ENCODE results near the gene TP53I3. TPM values are rescaled to one million over a fixed set of nuclear protein-coding genes. Genes with fewer than 3 reads are reported as not detected.
"Not testable (repeated sequence)": the region's sequence is repeated elsewhere in the genome, so short reads cannot be mapped to it uniquely, and the experiment has no call there.

TP53I3 gene
- total RNA-seq = 2.2 and 2.7 TPM in 2 replicates

- intact Hi-C loops (cut with micrococcal nuclease) = loop anchor here (1.0 to 2.0 kb wide), 5 partner anchors 8 to 298 kb away; partner anchors contain the start of genes SF3B6 and WDCP
Measured at GRCh38 chr2:24084386-24085199, at the start of gene TP53I3. TP53I3 (minus strand) TSS chr2:24084834; CDS start chr2:24084326, 508 bp downstream.

- intact Hi-C loops (cut with micrococcal nuclease) = no loop called here
Measured at GRCh38 chr2:24132543-24132942, 47.9 kb upstream of the TP53I3 start.

GRCh38 chr2:24125956-24126355, 41.3 kb upstream of the TP53I3 start:
- intact Hi-C loops (cut with micrococcal nuclease) = loop anchor here (10.0 kb wide), 1 partner anchor 369 kb away; the partner anchor contains the start of gene NCOA1

GRCh38 chr2:24123922-24124580, 39.4 kb upstream of the TP53I3 start:
- intact Hi-C loops (cut with micrococcal nuclease) = loop anchor here (2.0 to 10.0 kb wide), 4 partner anchors 47 to 371 kb away; partner anchors contain the start of genes ATAD2B, ITSN2, NCOA1 and SF3B6

- intact Hi-C loops (cut with micrococcal nuclease) = loop anchor here (2.0 to 10.0 kb wide), 4 partner anchors 47 to 371 kb away; partner anchors contain the start of genes ATAD2B, ITSN2, NCOA1 and SF3B6
Measured at GRCh38 chr2:24123195-24123921, 38.7 kb upstream of the TP53I3 start, which contains the start of the genes FAM228B and PFN4. FAM228B (plus strand) TSS chr2:24123469; CDS start chr2:24124362, 893 bp downstream. PFN4 (minus strand) TSS chr2:24123334; CDS start chr2:24122535, 799 bp downstream.

- intact Hi-C loops (cut with micrococcal nuclease) = loop anchor here (2.0 to 10.0 kb wide), 4 partner anchors 46 to 372 kb away; partner anchors contain the start of genes ATAD2B, ITSN2, NCOA1 and SF3B6
Measured at GRCh38 chr2:24122366-24123194, 37.9 kb upstream of the TP53I3 start.

- intact Hi-C loops (cut with micrococcal nuclease) = loop anchor here (5.0 to 10.0 kb wide), 3 partner anchors 194 to 373 kb away; partner anchors contain the start of genes ATAD2B, ITSN2 and NCOA1
Measured at GRCh38 chr2:24121469-24121868, 36.8 kb upstream of the TP53I3 start.

GRCh38 chr2:24121066-24121465, 36.4 kb upstream of the TP53I3 start:
- intact Hi-C loops (cut with micrococcal nuclease) = loop anchor here (5.0 to 10.0 kb wide), 3 partner anchors 194 to 374 kb away; partner anchors contain the start of genes ATAD2B, ITSN2 and NCOA1

- intact Hi-C loops (cut with micrococcal nuclease) = no loop called here
Measured at GRCh38 chr2:24117902-24118301, 33.3 kb upstream of the TP53I3 start.

- intact Hi-C loops (cut with micrococcal nuclease) = no loop called here
Measured at GRCh38 chr2:24115057-24115456, 30.4 kb upstream of the TP53I3 start.

GRCh38 chr2:24111407-24111901, 26.8 kb upstream of the TP53I3 start:
- intact Hi-C loops (cut with micrococcal nuclease) = no loop called here

GRCh38 chr2:24110660-24111303, 26.1 kb upstream of the TP53I3 start:
- intact Hi-C loops (cut with micrococcal nuclease) = no loop called here

GRCh38 chr2:24109431-24109830, 24.8 kb upstream of the TP53I3 start:
- intact Hi-C loops (cut with micrococcal nuclease) = not testable (repeated sequence)

GRCh38 chr2:24107336-24107735, 22.7 kb upstream of the TP53I3 start:
- intact Hi-C loops (cut with micrococcal nuclease) = no loop called here

GRCh38 chr2:24106786-24107185, 22.2 kb upstream of the TP53I3 start:
- intact Hi-C loops (cut with micrococcal nuclease) = no loop called here

GRCh38 chr2:24105816-24106215, 21.2 kb upstream of the TP53I3 start:
- intact Hi-C loops (cut with micrococcal nuclease) = no loop called here

GRCh38 chr2:24104906-24105305, 20.3 kb upstream of the TP53I3 start:
- intact Hi-C loops (cut with micrococcal nuclease) = no loop called here

GRCh38 chr2:24104110-24104650, 19.5 kb upstream of the TP53I3 start:
- intact Hi-C loops (cut with micrococcal nuclease) = no loop called here

- intact Hi-C loops (cut with micrococcal nuclease) = no loop called here
Measured at GRCh38 chr2:24102677-24103076, 18.0 kb upstream of the TP53I3 start.

Measured in T-helper 2 cell treated with Interferon-gamma antibody and Interleukin-4, amounts not matched to agents 100 ng/mL and 5 ng/mL, for 36 hours (primary cell).